GM12878 (cell line): ENCODE data around the gene PRRC1. TPM values are rescaled to one million over a fixed set of nuclear protein-coding genes. Genes with fewer than 3 reads are reported as not detected.

ENCODE experiments used
- ATAC-seq: fragments of 200-7000 bp; cut with Tn5 transposase; 3 replicates; pipeline ENCODE4 v1.9.1; 2020; ENCODE audit warnings: mild to moderate bottlenecking, moderate library complexity
- BruUV-seq: library from RNA; stranded (reverse); fragments of 400-500 nt; replicated peaks from 2 replicates; lab custom pipeline; 2021; lab: Mats Ljungman, UMichigan
- CTCF ChIA-PET: fragments of 300-600 bp; sonication (Branson Sonifier 250); formaldehyde crosslinking; extraction: SDS; loops from one replicate; lab custom pipeline; 2021; ENCODE audit warnings: inconsistent platforms; lab: Yijun Ruan, JAX
- POLR2A ChIA-PET: fragments of 350-600 bp; formaldehyde crosslinking; extraction: SDS; loops from one replicate; lab custom pipeline; 2021; ENCODE audit warnings: inconsistent platforms; lab: Charles Lee
- RAD21 ChIA-PET: fragments of 300-600 bp; sonication (Branson Sonifier 250); formaldehyde crosslinking; loops from one replicate; lab custom pipeline; 2023; ENCODE audit warnings: antibody characterized with exemption; ENCODE audit not compliant: unreplicated experiment; lab: Charles Lee
- SMC1A ChIA-PET: fragments of 300-600 bp; sonication (Branson Sonifier 250); formaldehyde crosslinking; loops from one replicate; lab custom pipeline; 2023; ENCODE audit not compliant: unreplicated experiment, uncharacterized antibody; lab: Charles Lee
- DNase-seq: peaks from one replicate; pipeline ENCODE4 v3.0.0-alpha.2; 2011; ENCODE audit warnings: low read depth, low spot score
- FAIRE-seq: peaks from 3 replicates; lab custom pipeline; 2011; peaks lifted over from hg19 to GRCh38; lab: Jason Lieb, UNC
- H2AFZ ChIP-seq: 2 replicates; pipeline ENCODE4 v1.6.0; 2011; ENCODE audit warnings: low read depth, low read length, control low read depth; ENCODE audit not compliant: control insufficient read depth
- H3K27ac ChIP-seq: 2 replicates; pipeline ENCODE4 v1.5.1; 2011; ENCODE audit warnings: control low read depth; ENCODE audit not compliant: control insufficient read depth, insufficient read depth
- H3K27me3 ChIP-seq, 2 experiments: replicated peaks in 1 of 2; 2 replicates each; pipeline versions ENCODE4 v1.6.0 to v1.6.1; 2011; ENCODE audit warnings: low read length in 1 of 2; ENCODE audit not compliant: control insufficient read depth in 2 of 2, insufficient read depth in 2 of 2
- H3K36me3 ChIP-seq, 2 experiments: 2 replicates each; pipeline ENCODE4 v1.5.1; 2011; ENCODE audit warnings: low read length in 1 of 2; ENCODE audit not compliant: control insufficient read depth in 2 of 2, insufficient read depth in 2 of 2
- H3K4me1 ChIP-seq: 2 replicates; pipeline ENCODE4 v1.6.1; 2011; ENCODE audit warnings: mild to moderate bottlenecking, low read length, moderate library complexity, mixed read lengths; ENCODE audit not compliant: control insufficient read depth, insufficient read depth
- H3K4me2 ChIP-seq: 2 replicates; pipeline ENCODE4 v1.6.0; 2011; ENCODE audit warnings: control low read depth; ENCODE audit not compliant: control insufficient read depth, insufficient read depth
- H3K4me3 ChIP-seq: fragments of 200-600 bp; sonication (generic); 2 replicates; pipeline ENCODE4 v1.5.1; 2016
- H3K79me2 ChIP-seq: 2 replicates; pipeline ENCODE4 v1.6.0; 2011; ENCODE audit warnings: low read length; ENCODE audit not compliant: control insufficient read depth, insufficient read depth
- H3K9ac ChIP-seq: 2 replicates; pipeline ENCODE4 v1.8.0; 2011; ENCODE audit warnings: low read length, control low read depth, mixed read lengths; ENCODE audit not compliant: control insufficient read depth, insufficient read depth
- H3K9me3 ChIP-seq: replicated peaks from 3 replicates; pipeline ENCODE4 v1.5.1; 2011; ENCODE audit warnings: mild to moderate bottlenecking, low read length; ENCODE audit not compliant: control insufficient read depth, insufficient read depth
- H4K20me1 ChIP-seq: 2 replicates; pipeline ENCODE4 v1.6.0; 2011; ENCODE audit not compliant: control insufficient read depth, insufficient read depth
- BCLAF1 ChIP-seq: fragments of 450-650 bp; IDR thresholded peaks from 2 replicates; pipeline ENCODE4 v1.6.1; 2017; ENCODE audit warnings: antibody characterized with exemption, mild to moderate bottlenecking, moderate library complexity
- CREM ChIP-seq: IDR thresholded peaks from 2 replicates; pipeline ENCODE4 v1.6.1; 2014; ENCODE audit warnings: antibody characterized with exemption, low read depth
- ETV6 ChIP-seq, 2 experiments: fragments of 450-650 bp in 1 of 2; IDR thresholded peaks in 1 of 2; conservative IDR thresholded peaks in 1 of 2; 2 replicates each; pipeline ENCODE4 v1.6.1; 2014; ENCODE audit warnings: antibody characterized with exemption in 1 of 2, borderline replicate concordance in 1 of 2, low read depth in 1 of 2, mild to moderate bottlenecking in 1 of 2, moderate library complexity in 1 of 2
- HCFC1 ChIP-seq: fragments of 150-350 bp; IDR thresholded peaks from 2 replicates; pipeline ENCODE4 v1.6.1; 2014; ENCODE audit warnings: low read length
- JUND ChIP-seq: IDR thresholded peaks from 2 replicates; pipeline ENCODE4 v1.6.1; 2012; ENCODE audit warnings: low read depth, mild to moderate bottlenecking, low read length, improper control_type of control experiment, moderate library complexity
- NR2C1 ChIP-seq: fragments of 450-650 bp; IDR thresholded peaks from 2 replicates; pipeline ENCODE4 v1.6.1; 2017; ENCODE audit warnings: antibody characterized with exemption, mild to moderate bottlenecking, moderate library complexity
- STAT1 ChIP-seq: fragments of 450-650 bp; conservative IDR thresholded peaks from 2 replicates; pipeline ENCODE4 v1.6.1; 2014; ENCODE audit warnings: antibody characterized with exemption, mild to moderate bottlenecking
- WGBS: methylation state at CpG from one replicate; pipeline ENCODE4 v1.1.6; 2016; ENCODE audit warnings: low lambda C conversion rate; ENCODE audit not compliant: insufficient replicate concordance, insufficient coverage; ENCODE audit errors: missing lambda C conversion rate; 5-methylcytosine and 5-hydroxymethylcytosine counted together
- in situ Hi-C: fragments of 300-500 bp; cut with MboI; formaldehyde crosslinking; loops from 9 replicates; pipeline ENCODE4 v1.14.3; 2018; ENCODE audit warnings: mixed read lengths
- intact Hi-C: fragments of 100-400 bp; cut with micrococcal nuclease; formaldehyde crosslinking; loops from one replicate; pipeline ENCODE4 v1.14.2; 2022; ENCODE audit not compliant: unreplicated experiment
- polyA plus RNA-seq, 11 experiments: library from polyadenylated mRNA; depleted of rRNA in 4 of 11; unstranded in 6 of 11; stranded (reverse) in 5 of 11; fragments of >200 nt; fragmentation: Nextera tagmentation in 4 of 11; fragmentation: Illumina TruSeq in 1 of 11; extraction: Ambion mirVana in 4 of 11; extraction: Trizol in 1 of 11; gene quantifications; 1 replicate in 1 of 11; 2 replicates in 10 of 11; pipeline versions ENCODE4 v1.2.1 to v1.2.3, GENCODE V29; 2011 to 2016; ENCODE audit warnings: inconsistent platforms in 2 of 11, missing spikeins in 2 of 11, low read depth in 1 of 11
- total RNA-seq, 4 experiments: library from RNA; depleted of rRNA in 3 of 4; stranded (reverse); fragments of >200 nt in 3 of 4; fragmentation: Illumina TruSeq in 1 of 4; extraction: Trizol in 1 of 4; gene quantifications; 2 replicates each; pipeline versions ENCODE4 v1.2.1 to v1.2.3, GENCODE V29; 2013 to 2021
- TF ChIP-seq, protein P1 (sequence below): fragments of 150-350 bp; IDR thresholded peaks from 2 replicates; pipeline ENCODE4 v1.6.1; 2014; ENCODE audit warnings: mild to moderate bottlenecking, low read depth, low read length
- TF ChIP-seq, protein P2 (sequence below): IDR thresholded peaks from 2 replicates; pipeline ENCODE4 v1.6.1; 2011; ENCODE audit warnings: borderline replicate concordance, low read depth, mild to moderate bottlenecking, moderate library complexity, mixed read lengths, low read length; ENCODE audit not compliant: insufficient read depth; ENCODE audit errors: extremely low read length
- TF ChIP-seq, protein P3 (sequence below), 3 experiments: IDR thresholded peaks in 2 of 3; conservative IDR thresholded peaks in 1 of 3; 2 replicates each; pipeline ENCODE4 v1.5.1; 2011; ENCODE audit warnings: low read depth in 3 of 3, low read length in 3 of 3, mild to moderate bottlenecking in 3 of 3, control low read depth in 2 of 3, moderate library complexity in 2 of 3, inconsistent platforms in 1 of 3, mixed read lengths in 1 of 3; ENCODE audit not compliant: control insufficient read depth in 2 of 3, insufficient read depth in 1 of 3; ENCODE audit errors: extremely low read depth in 1 of 3

PRRC1 gene
- total and polyA plus RNA-seq, 10 of the 15 experiments (the other 5 are each of a cell fraction or from before 2014, with no cell fraction given), result 19.0 to 54.5 (median 31.0) TPM

- Histone ChIP-seq H3K79me2 (no peaks in the 10 kb centered on the region), H3K27ac (no peak overlapping the region), H3K27me3 (no peaks in the 10 kb centered on the region), H3K4me2 (no peak overlapping the region), H3K36me3 (no peaks in the 10 kb centered on the region), H3K4me1 (no peaks in the 10 kb centered on the region), H3K9ac (no peak overlapping the region), H4K20me1 (no peaks in the 10 kb centered on the region), H3K4me3 (no peak overlapping the region), H2AFZ (no peak overlapping the region), H3K9me3 (no peaks in the 10 kb centered on the region)
- ATAC-seq, result no peak
- in situ Hi-C loops (loop anchor here (10.0 kb wide), 1 partner anchor 844 kb away; no protein-coding TSS in a partner anchor), intact Hi-C loops (loop anchor here (10.0 kb wide), 1 partner anchor 654 kb away; no protein-coding TSS in a partner anchor)
- 0% methylated on average over 1 of the region's 1 CpG for WGBS
- SMC1A ChIA-PET, result interaction anchor here (1.3 kb wide), 2 partner anchors 8 to 55 kb away, joined by 3 read pairs; no protein-coding TSS in a partner anchor
- CTCF ChIA-PET, result no interaction called here
- BruUV-seq, result no TSS peak
- POLR2A ChIA-PET, result no interaction called here
- DNase-seq, result no peak
- RAD21 ChIA-PET, result interaction anchor here (0.9 kb wide), 1 partner anchor 8 kb away, joined by 3 read pairs; no protein-coding TSS in a partner anchor
- no peak for FAIRE-seq
- no peak for TF ChIP-seq ETV6 (conservative IDR thresholded peaks at IDR 0.05 in 1 of 2, IDR thresholded peaks at IDR 0.05 in 1 of 2; ENCODE audit: borderline replicate concordance in 1 of 2, low read depth in 1 of 2)
- no peak for TF ChIP-seq JUND
- no peak for TF ChIP-seq HCFC1
- no peak for TF ChIP-seq STAT1
- TF ChIP-seq, protein P1, sequence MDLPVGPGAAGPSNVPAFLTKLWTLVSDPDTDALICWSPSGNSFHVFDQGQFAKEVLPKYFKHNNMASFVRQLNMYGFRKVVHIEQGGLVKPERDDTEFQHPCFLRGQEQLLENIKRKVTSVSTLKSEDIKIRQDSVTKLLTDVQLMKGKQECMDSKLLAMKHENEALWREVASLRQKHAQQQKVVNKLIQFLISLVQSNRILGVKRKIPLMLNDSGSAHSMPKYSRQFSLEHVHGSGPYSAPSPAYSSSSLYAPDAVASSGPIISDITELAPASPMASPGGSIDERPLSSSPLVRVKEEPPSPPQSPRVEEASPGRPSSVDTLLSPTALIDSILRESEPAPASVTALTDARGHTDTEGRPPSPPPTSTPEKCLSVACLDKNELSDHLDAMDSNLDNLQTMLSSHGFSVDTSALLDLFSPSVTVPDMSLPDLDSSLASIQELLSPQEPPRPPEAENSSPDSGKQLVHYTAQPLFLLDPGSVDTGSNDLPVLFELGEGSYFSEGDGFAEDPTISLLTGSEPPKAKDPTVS, result no peak
- no peak for TF ChIP-seq CREM
- TF ChIP-seq, protein P2, sequence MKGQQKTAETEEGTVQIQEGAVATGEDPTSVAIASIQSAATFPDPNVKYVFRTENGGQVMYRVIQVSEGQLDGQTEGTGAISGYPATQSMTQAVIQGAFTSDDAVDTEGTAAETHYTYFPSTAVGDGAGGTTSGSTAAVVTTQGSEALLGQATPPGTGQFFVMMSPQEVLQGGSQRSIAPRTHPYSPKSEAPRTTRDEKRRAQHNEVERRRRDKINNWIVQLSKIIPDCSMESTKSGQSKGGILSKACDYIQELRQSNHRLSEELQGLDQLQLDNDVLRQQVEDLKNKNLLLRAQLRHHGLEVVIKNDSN, result no peak
- TF ChIP-seq NR2C1, result no peak
- TF ChIP-seq BCLAF1, result no peak
- TF ChIP-seq, protein P3, sequence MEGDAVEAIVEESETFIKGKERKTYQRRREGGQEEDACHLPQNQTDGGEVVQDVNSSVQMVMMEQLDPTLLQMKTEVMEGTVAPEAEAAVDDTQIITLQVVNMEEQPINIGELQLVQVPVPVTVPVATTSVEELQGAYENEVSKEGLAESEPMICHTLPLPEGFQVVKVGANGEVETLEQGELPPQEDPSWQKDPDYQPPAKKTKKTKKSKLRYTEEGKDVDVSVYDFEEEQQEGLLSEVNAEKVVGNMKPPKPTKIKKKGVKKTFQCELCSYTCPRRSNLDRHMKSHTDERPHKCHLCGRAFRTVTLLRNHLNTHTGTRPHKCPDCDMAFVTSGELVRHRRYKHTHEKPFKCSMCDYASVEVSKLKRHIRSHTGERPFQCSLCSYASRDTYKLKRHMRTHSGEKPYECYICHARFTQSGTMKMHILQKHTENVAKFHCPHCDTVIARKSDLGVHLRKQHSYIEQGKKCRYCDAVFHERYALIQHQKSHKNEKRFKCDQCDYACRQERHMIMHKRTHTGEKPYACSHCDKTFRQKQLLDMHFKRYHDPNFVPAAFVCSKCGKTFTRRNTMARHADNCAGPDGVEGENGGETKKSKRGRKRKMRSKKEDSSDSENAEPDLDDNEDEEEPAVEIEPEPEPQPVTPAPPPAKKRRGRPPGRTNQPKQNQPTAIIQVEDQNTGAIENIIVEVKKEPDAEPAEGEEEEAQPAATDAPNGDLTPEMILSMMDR (IDR thresholded peaks at IDR 0.05 in 2 of 3, conservative IDR thresholded peaks at IDR 0.05 in 1 of 3; ENCODE audit: control insufficient read depth in 2 of 3, extremely low read depth in 1 of 3, insufficient read depth in 1 of 3, low read depth in 3 of 3, low read length in 3 of 3), result no peak
These were observed 18.9 kb upstream of the PRRC1 start for GRCh38 chr5:127498548-127498947.
